ENCODE data around the gene EBP.

DNA sequence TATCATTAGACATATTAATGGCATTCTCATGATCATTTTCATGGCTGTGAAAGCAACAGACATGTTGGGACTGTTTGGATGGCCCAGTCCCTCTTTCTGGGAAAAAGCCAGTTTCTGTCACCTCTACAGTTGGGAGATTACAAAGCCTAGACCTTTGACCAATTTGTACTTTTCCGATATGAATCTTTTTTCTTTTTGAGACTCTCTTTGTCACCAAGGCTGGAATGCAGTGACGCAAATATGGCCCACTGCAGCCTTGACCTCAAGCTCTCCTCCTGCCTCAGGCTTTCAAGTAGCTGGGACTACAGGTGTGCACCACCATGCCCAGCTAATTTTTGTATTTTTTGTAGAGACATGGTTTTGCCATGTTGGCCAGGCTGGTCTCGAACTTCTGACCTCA lies 27.3 kb downstream of the EBP start:
- TF ChIP-seq, protein P1, sequence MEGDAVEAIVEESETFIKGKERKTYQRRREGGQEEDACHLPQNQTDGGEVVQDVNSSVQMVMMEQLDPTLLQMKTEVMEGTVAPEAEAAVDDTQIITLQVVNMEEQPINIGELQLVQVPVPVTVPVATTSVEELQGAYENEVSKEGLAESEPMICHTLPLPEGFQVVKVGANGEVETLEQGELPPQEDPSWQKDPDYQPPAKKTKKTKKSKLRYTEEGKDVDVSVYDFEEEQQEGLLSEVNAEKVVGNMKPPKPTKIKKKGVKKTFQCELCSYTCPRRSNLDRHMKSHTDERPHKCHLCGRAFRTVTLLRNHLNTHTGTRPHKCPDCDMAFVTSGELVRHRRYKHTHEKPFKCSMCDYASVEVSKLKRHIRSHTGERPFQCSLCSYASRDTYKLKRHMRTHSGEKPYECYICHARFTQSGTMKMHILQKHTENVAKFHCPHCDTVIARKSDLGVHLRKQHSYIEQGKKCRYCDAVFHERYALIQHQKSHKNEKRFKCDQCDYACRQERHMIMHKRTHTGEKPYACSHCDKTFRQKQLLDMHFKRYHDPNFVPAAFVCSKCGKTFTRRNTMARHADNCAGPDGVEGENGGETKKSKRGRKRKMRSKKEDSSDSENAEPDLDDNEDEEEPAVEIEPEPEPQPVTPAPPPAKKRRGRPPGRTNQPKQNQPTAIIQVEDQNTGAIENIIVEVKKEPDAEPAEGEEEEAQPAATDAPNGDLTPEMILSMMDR (IDR thresholded peaks at IDR 0.05), result no peak
- no peak for TF ChIP-seq EP300 (IDR thresholded peaks at IDR 0.05)
- TF ChIP-seq POLR2A (IDR thresholded peaks at IDR 0.05), result no peak
